ENCODE data around the gene FAM162A.

The FAM162A gene

GRCh38 chr3:122383771-122384697 lies at the start of gene FAM162A:
Gene FAM162A, plus strand, starts transcription at chr3:122384182. Its CDS starts 84 bp downstream, at chr3:122384266.
- Histone ChIP-seq H3K9me3 (ENCODE audit: control insufficient read depth, low read length) (no peaks in the 10 kb centered on the region), H3K27me3 (ENCODE audit: control insufficient read depth, insufficient read depth, low read length) (no peaks in the 10 kb centered on the region), H3K36me3 (ENCODE audit: control insufficient read depth, insufficient read depth, low read length) (no peaks in the 10 kb centered on the region), H3K4me1 (ENCODE audit: control insufficient read depth, insufficient read depth, low read length) (peaks cover 19% of the 10 kb centered on the region), H3K4me3 (ENCODE audit: low read length) (peak within 1 kb of the TSS; percentile 98), H3K9ac (ENCODE audit: low read length) (peak within 1 kb of the TSS; percentile 84)

- no peaks in the 10 kb centered on the region for H3K36me3 ChIP-seq (ENCODE audit: control insufficient read depth, insufficient read depth, low read length)
Measured at GRCh38 chr3:122342803-122343202, 41.2 kb upstream of the FAM162A start.

GRCh38 chr3:122343654-122344053 lies 40.3 kb upstream of the FAM162A start:
- no peaks in the 10 kb centered on the region for H3K9me3 ChIP-seq (ENCODE audit: control insufficient read depth, low read length)
- no peaks in the 10 kb centered on the region for H3K27me3 ChIP-seq (ENCODE audit: control insufficient read depth, insufficient read depth, low read length)
- H3K36me3 ChIP-seq (ENCODE audit: control insufficient read depth, insufficient read depth, low read length): no peaks in the 10 kb centered on the region
- H3K4me1 ChIP-seq (ENCODE audit: control insufficient read depth, insufficient read depth, low read length): no peaks in the 10 kb centered on the region
- no peak overlapping the region for H3K9ac ChIP-seq (ENCODE audit: low read length)
- H3K4me3 ChIP-seq (ENCODE audit: low read length): no peak overlapping the region

More at GRCh38 chr3:122342803-122343202, 41.2 kb upstream of the FAM162A start:
- no peak overlapping the region for H3K4me3 ChIP-seq (ENCODE audit: low read length)
- no peaks in the 10 kb centered on the region for H3K9me3 ChIP-seq (ENCODE audit: control insufficient read depth, low read length)
- H3K4me1 ChIP-seq (ENCODE audit: control insufficient read depth, insufficient read depth, low read length): no peaks in the 10 kb centered on the region
- no peak overlapping the region for H3K9ac ChIP-seq (ENCODE audit: low read length)
- H3K27me3 ChIP-seq (ENCODE audit: control insufficient read depth, insufficient read depth, low read length): no peaks in the 10 kb centered on the region

GRCh38 chr3:122349171-122349570 lies 34.8 kb upstream of the FAM162A start:
- H3K9me3 ChIP-seq (ENCODE audit: control insufficient read depth, low read length): no peaks in the 10 kb centered on the region
- H3K27me3 ChIP-seq (ENCODE audit: control insufficient read depth, insufficient read depth, low read length): no peaks in the 10 kb centered on the region
- H3K4me3 ChIP-seq (ENCODE audit: low read length): no peak overlapping the region
- no peaks in the 10 kb centered on the region for H3K4me1 ChIP-seq (ENCODE audit: control insufficient read depth, insufficient read depth, low read length)
- no peaks in the 10 kb centered on the region for H3K36me3 ChIP-seq (ENCODE audit: control insufficient read depth, insufficient read depth, low read length)
- no peak overlapping the region for H3K9ac ChIP-seq (ENCODE audit: low read length)

- Histone ChIP-seq H3K9ac (ENCODE audit: low read length) (no peak overlapping the region), H3K9me3 (ENCODE audit: control insufficient read depth, low read length) (no peaks in the 10 kb centered on the region), H3K36me3 (ENCODE audit: control insufficient read depth, insufficient read depth, low read length) (no peaks in the 10 kb centered on the region), H3K4me1 (ENCODE audit: control insufficient read depth, insufficient read depth, low read length) (no peaks in the 10 kb centered on the region), H3K27me3 (ENCODE audit: control insufficient read depth, insufficient read depth, low read length) (no peaks in the 10 kb centered on the region), H3K4me3 (ENCODE audit: low read length) (no peak overlapping the region)
Measured at GRCh38 chr3:122350814-122351418, 33.1 kb upstream of the FAM162A start.

- H3K4me3 ChIP-seq (ENCODE audit: low read length): no peak overlapping the region
- H3K36me3 ChIP-seq (ENCODE audit: control insufficient read depth, insufficient read depth, low read length): no peaks in the 10 kb centered on the region
- H3K4me1 ChIP-seq (ENCODE audit: control insufficient read depth, insufficient read depth, low read length): no peaks in the 10 kb centered on the region
- H3K9me3 ChIP-seq (ENCODE audit: control insufficient read depth, low read length): no peaks in the 10 kb centered on the region
- H3K27me3 ChIP-seq (ENCODE audit: control insufficient read depth, insufficient read depth, low read length): no peaks in the 10 kb centered on the region
- no peak overlapping the region for H3K9ac ChIP-seq (ENCODE audit: low read length)
Measured at GRCh38 chr3:122351612-122352011, 32.4 kb upstream of the FAM162A start.

GRCh38 chr3:122353215-122353614 lies 30.8 kb upstream of the FAM162A start:
- no peak overlapping the region for H3K4me3 ChIP-seq (ENCODE audit: low read length)
- H3K27me3 ChIP-seq (ENCODE audit: control insufficient read depth, insufficient read depth, low read length): no peaks in the 10 kb centered on the region
- no peaks in the 10 kb centered on the region for H3K9me3 ChIP-seq (ENCODE audit: control insufficient read depth, low read length)
- no peaks in the 10 kb centered on the region for H3K4me1 ChIP-seq (ENCODE audit: control insufficient read depth, insufficient read depth, low read length)
- no peak overlapping the region for H3K9ac ChIP-seq (ENCODE audit: low read length)
- no peaks in the 10 kb centered on the region for H3K36me3 ChIP-seq (ENCODE audit: control insufficient read depth, insufficient read depth, low read length)

- Histone ChIP-seq H3K9me3 (ENCODE audit: control insufficient read depth, low read length) (no peaks in the 10 kb centered on the region), H3K9ac (ENCODE audit: low read length) (no peak overlapping the region), H3K4me1 (ENCODE audit: control insufficient read depth, insufficient read depth, low read length) (no peaks in the 10 kb centered on the region), H3K27me3 (ENCODE audit: control insufficient read depth, insufficient read depth, low read length) (no peaks in the 10 kb centered on the region), H3K36me3 (ENCODE audit: control insufficient read depth, insufficient read depth, low read length) (no peaks in the 10 kb centered on the region), H3K4me3 (ENCODE audit: low read length) (no peak overlapping the region)
Measured at GRCh38 chr3:122353893-122354401, 30.0 kb upstream of the FAM162A start.

GRCh38 chr3:122355612-122356011 lies 28.4 kb upstream of the FAM162A start:
- no peaks in the 10 kb centered on the region for H3K4me1 ChIP-seq (ENCODE audit: control insufficient read depth, insufficient read depth, low read length)
- no peaks in the 10 kb centered on the region for H3K9me3 ChIP-seq (ENCODE audit: control insufficient read depth, low read length)
- H3K9ac ChIP-seq (ENCODE audit: low read length): no peak overlapping the region
- H3K4me3 ChIP-seq (ENCODE audit: low read length): no peak overlapping the region
- H3K36me3 ChIP-seq (ENCODE audit: control insufficient read depth, insufficient read depth, low read length): no peaks in the 10 kb centered on the region
- no peaks in the 10 kb centered on the region for H3K27me3 ChIP-seq (ENCODE audit: control insufficient read depth, insufficient read depth, low read length)

- no peaks in the 10 kb centered on the region for H3K9me3 ChIP-seq (ENCODE audit: control insufficient read depth, low read length)
Measured at GRCh38 chr3:122356402-122356801, 27.6 kb upstream of the FAM162A start.

GRCh38 chr3:122357828-122358702 lies 25.9 kb upstream of the FAM162A start:
- Histone ChIP-seq H3K36me3 (ENCODE audit: control insufficient read depth, insufficient read depth, low read length) (no peaks in the 10 kb centered on the region), H3K27me3 (ENCODE audit: control insufficient read depth, insufficient read depth, low read length) (no peaks in the 10 kb centered on the region), H3K4me3 (ENCODE audit: low read length) (no peak overlapping the region), H3K9ac (ENCODE audit: low read length) (no peak overlapping the region), H3K9me3 (ENCODE audit: control insufficient read depth, low read length) (no peaks in the 10 kb centered on the region), H3K4me1 (ENCODE audit: control insufficient read depth, insufficient read depth, low read length) (no peaks in the 10 kb centered on the region)

More at GRCh38 chr3:122356402-122356801, 27.6 kb upstream of the FAM162A start:
- Histone ChIP-seq H3K27me3 (ENCODE audit: control insufficient read depth, insufficient read depth, low read length) (no peaks in the 10 kb centered on the region), H3K4me1 (ENCODE audit: control insufficient read depth, insufficient read depth, low read length) (no peaks in the 10 kb centered on the region), H3K4me3 (ENCODE audit: low read length) (no peak overlapping the region), H3K9ac (ENCODE audit: low read length) (no peak overlapping the region), H3K36me3 (ENCODE audit: control insufficient read depth, insufficient read depth, low read length) (no peaks in the 10 kb centered on the region)
